SU-DHL-6 (cell line): ENCODE data around the gene CTU2.

Experiments
- EZH2phosphoT487 ChIP-seq: fragments of 200-600 bp; sonication (generic), shearing (Covaris generic); conservative IDR thresholded peaks from 2 replicates; pipeline ENCODE4 v1.6.1; 2018; ENCODE audit warnings: mild to moderate bottlenecking, antibody characterized with exemption, low read length, moderate library complexity, mixed read lengths
- TF ChIP-seq, protein P1 (sequence below): fragments of 200-600 bp; sonication (generic); IDR thresholded peaks from one replicate; pipeline ENCODE4 v1.5.1; 2017; ENCODE audit warnings: antibody characterized with exemption, mild to moderate bottlenecking, low read length, moderate library complexity; ENCODE audit not compliant: insufficient read depth, poor library complexity, severe bottlenecking

DNA sequence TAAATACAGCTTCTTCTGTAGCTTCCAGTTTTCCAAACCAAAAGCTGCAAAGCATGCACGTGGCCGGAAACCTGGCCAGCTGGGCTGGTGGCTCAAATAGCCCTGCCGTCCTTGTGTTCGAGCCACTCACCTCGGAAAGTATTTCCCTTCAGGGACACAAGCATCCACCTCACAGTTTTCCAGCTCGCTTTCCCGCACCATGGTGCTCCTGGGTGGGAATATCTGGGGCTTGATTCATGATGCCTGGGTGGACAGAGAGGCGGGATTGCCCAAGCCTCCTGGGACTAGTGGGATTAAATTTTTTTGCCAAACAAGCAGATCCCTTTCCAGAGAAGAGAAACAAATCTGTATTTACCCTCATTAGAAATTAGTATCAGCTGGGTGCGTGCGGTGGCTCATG lies 36.3 kb upstream of the CTU2 start:
- TF ChIP-seq, protein P1, sequence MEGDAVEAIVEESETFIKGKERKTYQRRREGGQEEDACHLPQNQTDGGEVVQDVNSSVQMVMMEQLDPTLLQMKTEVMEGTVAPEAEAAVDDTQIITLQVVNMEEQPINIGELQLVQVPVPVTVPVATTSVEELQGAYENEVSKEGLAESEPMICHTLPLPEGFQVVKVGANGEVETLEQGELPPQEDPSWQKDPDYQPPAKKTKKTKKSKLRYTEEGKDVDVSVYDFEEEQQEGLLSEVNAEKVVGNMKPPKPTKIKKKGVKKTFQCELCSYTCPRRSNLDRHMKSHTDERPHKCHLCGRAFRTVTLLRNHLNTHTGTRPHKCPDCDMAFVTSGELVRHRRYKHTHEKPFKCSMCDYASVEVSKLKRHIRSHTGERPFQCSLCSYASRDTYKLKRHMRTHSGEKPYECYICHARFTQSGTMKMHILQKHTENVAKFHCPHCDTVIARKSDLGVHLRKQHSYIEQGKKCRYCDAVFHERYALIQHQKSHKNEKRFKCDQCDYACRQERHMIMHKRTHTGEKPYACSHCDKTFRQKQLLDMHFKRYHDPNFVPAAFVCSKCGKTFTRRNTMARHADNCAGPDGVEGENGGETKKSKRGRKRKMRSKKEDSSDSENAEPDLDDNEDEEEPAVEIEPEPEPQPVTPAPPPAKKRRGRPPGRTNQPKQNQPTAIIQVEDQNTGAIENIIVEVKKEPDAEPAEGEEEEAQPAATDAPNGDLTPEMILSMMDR: no peak
- TF ChIP-seq EZH2phosphoT487: no peak
